Effector memory CD4-positive, alpha-beta T cell (primary cell): Measurements from ENCODE around the gene EPN2.
"Not testable (repeated sequence)": the region's sequence is repeated elsewhere in the genome, so short reads cannot be mapped to it uniquely, and the experiment has no call there.

Source experiments
- DNase-seq, 3 donors: peaks; one replicate each; pipeline ENCODE4 v3.0.0-alpha.2; 2020
- H3K27ac ChIP-seq: 2 replicates; pipeline ENCODE4 v1.7.0; 2013; ENCODE audit warnings: mild to moderate bottlenecking, low read length, moderate library complexity; ENCODE audit not compliant: insufficient read depth, poor library complexity, severe bottlenecking
- H3K27me3 ChIP-seq: replicated peaks from 2 replicates; pipeline ENCODE4 v1.7.0; 2013; ENCODE audit warnings: mild to moderate bottlenecking, low read length; ENCODE audit not compliant: insufficient read depth, control insufficient read depth, poor library complexity, severe bottlenecking
- H3K36me3 ChIP-seq: 2 replicates; pipeline ENCODE4 v1.7.0; 2013; ENCODE audit warnings: mild to moderate bottlenecking, low read length, moderate library complexity; ENCODE audit not compliant: control insufficient read depth, insufficient read depth
- H3K4me1 ChIP-seq: 2 replicates; pipeline ENCODE4 v1.7.0; 2013; ENCODE audit warnings: low read length, mild to moderate bottlenecking; ENCODE audit not compliant: control insufficient read depth, insufficient read depth, poor library complexity, severe bottlenecking
- H3K4me3 ChIP-seq: 2 replicates; pipeline ENCODE4 v1.7.0; 2013; ENCODE audit warnings: low read length, low read depth, mild to moderate bottlenecking; ENCODE audit not compliant: insufficient read depth, poor library complexity, severe bottlenecking
- H3K9me3 ChIP-seq: 2 replicates; pipeline ENCODE4 v1.7.0; 2013; ENCODE audit warnings: mild to moderate bottlenecking, low read length, moderate library complexity; ENCODE audit not compliant: control insufficient read depth

EPN2 gene

DNA sequence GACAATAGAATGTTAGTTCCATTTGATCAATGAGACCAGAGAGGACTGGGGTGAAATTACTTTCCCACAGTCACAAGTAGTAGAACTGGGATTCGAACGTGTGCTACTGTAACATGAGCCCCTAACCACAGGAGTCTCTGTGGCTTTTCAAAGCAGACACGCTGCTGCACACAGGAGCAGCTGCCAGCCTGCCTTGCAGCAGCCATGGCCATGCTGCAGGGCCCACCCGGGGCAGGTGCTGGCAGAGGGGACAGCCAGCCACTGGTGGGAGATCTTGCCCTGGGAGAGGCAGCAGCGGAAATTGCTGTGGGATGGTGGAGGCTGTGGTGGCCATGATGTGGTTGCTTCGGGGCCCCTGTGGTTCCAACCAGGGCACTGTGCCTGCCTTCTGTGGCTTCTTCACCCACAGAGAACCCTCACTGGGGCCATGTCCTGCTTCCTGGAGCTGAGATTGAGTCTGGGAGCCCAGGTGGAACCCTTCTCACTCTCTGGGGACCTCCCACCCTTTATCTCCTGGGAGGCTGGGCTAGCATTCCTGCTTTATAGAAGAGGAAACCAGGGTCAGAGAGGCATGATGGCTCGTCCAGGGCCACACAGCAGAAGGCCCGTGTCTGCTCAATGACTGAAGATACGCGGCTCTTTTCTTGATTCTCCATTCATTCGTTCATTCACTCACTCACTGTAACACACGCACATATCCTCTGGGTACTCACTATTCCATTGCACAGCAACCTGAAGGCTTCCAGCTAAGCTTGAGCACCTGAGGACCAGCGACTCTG is 20.8 kb upstream of the EPN2 start:
- H3K9me3 ChIP-seq, DNase-seq: not testable (repeated sequence)

DNA sequence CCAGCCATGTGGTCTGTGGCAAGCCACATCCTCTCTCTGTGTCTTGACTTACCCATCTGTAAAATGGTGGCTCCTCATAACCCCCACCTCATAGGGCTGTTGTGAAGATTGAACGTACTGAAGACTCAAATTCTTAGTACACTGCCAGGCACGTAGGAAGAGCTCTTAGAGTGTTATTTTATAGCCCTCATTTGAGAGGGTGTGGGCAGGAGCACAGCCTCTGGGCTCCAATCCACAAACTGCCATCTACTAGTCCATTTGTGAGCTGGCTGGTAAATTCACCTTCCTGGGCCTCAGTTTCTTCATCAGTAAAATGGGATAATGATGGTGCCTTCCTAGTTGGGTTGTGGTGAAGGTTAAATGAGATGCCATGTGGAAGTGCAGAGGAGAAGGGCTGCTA is 18.3 kb upstream of the EPN2 start:
- not testable (repeated sequence) for H3K27me3 ChIP-seq, H3K4me1 ChIP-seq, H3K27ac ChIP-seq, H3K9me3 ChIP-seq, H3K36me3 ChIP-seq, H3K4me3 ChIP-seq, DNase-seq

More for the DNA sequence above, 20.8 kb upstream of the EPN2 start:
- H3K4me3 ChIP-seq, H3K36me3 ChIP-seq, H3K27ac ChIP-seq, H3K27me3 ChIP-seq, H3K4me1 ChIP-seq: not testable (repeated sequence)

DNA sequence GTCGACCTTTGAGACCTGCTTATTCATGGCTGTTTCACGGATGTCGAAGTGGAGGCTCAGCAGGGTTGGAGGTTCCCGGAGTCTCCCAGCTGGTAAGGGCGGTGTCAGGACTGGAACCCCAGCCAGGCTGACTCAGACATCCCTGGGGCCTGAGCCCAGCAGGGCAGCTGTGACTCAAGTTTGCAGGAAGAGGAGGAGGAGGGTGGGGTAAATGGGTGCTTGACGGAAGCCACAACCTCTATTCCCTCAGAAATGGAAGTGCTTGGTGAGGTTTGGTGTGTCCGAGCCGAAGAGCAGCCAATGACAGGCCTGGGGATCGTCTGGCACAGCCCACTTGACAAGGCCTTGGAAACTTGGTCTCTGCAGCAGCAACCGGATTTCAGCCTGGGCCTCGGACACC is 17.8 kb upstream of the EPN2 start:
- not testable (repeated sequence) for H3K27me3 ChIP-seq, H3K9me3 ChIP-seq, DNase-seq, H3K36me3 ChIP-seq, H3K4me1 ChIP-seq, H3K27ac ChIP-seq, H3K4me3 ChIP-seq

DNA sequence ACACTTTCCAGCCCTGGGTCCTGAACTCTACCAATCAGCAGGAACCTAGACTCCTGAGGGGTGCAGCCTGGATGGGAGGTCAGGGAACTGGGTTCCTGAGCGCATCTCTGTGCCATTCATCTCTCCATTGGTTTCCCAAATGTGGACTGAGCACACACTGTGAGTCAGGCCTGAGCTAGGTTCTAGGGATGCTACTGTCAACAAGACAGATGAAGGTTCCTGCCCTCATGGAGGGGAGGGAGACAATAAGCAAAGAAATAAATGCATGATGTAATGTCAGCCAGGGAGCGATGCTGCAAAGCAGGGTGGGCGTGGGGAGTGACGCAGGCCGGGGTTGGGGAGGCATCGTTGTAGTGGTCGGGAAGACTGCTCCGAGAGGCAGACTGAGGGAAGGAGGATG is 17.0 kb upstream of the EPN2 start:
- not testable (repeated sequence) for H3K27me3 ChIP-seq, H3K36me3 ChIP-seq, H3K9me3 ChIP-seq, H3K27ac ChIP-seq, DNase-seq, H3K4me1 ChIP-seq, H3K4me3 ChIP-seq

DNA sequence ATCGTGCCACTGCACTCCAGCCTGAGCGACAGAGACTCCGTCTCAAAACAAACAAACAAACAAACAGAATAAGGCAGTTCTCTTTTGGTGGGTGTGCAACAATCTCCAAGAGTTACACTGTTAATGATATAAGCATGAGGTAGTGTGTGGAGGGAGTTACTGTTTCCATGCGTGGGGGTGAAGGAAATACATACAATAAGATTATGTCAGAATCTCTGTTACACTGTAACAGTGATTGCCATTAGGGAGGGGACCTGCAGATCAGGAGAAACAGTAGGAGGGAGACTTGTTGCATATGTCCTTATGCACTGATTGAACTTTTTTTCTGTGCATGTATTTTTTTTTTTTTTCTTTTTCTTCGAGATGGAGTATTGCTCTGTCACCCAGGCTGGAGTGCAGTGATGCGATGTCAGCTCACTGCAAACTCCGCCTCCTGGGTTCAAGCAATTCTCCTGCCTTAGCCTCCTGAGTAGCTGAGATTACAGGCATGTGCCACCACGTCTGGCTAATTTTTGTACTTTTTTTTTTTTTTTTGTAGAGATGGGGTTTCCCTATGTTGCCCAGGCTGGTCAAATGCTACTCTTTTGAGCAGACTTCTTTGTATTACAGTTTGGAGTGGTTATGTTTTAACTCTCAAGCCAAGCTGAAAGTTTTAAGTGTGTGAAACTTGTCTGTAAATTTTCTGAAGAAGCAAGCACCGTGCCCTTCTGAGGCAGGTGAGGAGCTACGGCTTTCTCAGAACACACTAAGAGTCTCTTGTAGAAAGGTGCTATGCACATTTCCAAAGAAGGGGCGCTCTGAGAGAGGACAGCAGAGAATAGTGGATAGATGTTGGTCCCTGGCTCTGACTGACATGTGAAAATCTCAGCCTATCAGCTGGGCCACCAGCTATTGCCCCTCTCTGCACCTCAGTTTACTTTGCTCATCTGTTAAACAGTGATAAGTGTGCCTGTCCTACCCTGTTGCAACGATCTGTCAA is 10.3 kb upstream of the EPN2 start:
- H3K27me3 ChIP-seq, H3K27ac ChIP-seq, H3K36me3 ChIP-seq, H3K4me1 ChIP-seq, H3K9me3 ChIP-seq, H3K4me3 ChIP-seq, DNase-seq: not testable (repeated sequence)

DNA sequence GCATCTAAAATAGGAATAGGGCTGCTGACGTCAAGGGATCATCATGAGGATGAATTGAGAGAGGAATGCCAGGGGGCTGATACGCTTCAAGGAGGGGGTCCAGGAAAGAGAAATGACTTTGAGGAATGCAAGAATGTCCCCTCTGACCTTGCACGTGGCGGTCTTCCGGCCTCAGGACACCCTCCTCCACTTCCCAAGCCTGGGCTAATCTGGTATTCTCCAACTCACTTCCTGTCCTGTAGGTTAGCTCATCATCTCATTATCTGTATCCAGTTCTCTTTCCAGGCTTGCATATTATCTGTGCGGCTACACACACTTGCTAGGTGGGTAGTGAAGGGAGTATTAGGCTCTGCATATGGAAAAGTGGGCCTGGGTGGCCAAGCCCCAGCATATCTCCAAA is 2.5 kb upstream of the EPN2 start:
- not testable (repeated sequence) for H3K27me3 ChIP-seq, H3K4me3 ChIP-seq, H3K4me1 ChIP-seq, H3K27ac ChIP-seq, H3K9me3 ChIP-seq, H3K36me3 ChIP-seq, DNase-seq

DNA sequence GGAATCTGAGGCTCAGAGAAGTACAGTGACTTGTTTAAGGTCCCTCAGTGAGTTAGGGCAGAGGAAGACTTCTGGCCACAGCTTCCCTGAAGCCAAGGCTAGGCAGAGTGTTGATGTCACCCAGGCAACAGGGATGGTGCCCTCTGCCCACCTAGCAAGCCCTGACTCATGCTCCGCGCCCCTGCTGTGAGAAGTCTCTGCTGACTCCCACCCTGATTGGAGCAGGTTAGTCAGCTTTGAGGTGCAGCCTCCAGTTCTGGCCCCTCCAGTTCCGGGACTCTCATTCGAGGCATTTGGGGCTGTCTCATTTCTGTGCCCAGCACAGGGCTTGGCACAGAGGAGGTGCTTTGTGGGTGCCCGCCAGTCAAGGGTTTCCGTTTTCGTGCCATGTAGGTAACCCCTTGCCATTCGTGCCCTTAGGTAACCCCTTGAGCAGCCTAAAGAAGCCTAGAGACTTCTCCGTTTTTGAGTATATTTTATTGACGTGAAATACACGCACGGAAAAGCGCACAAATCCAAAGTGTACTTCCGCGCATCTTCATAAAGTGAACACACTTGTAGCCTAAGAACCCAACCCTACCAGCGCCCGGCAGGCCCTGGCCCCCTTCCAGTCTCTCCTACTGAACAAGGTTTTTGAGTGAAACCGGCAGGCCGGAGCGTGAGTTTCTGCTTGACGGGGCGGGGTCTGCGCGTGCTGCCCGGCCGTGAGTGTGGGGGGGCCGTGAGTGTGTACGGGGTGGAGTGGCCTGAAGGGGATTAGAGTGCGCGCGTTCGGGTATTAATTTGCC is 621 bp upstream of the EPN2 start:
- H3K9me3 ChIP-seq, H3K27ac ChIP-seq, DNase-seq, H3K27me3 ChIP-seq, H3K4me3 ChIP-seq, H3K4me1 ChIP-seq, H3K36me3 ChIP-seq: not testable (repeated sequence)

DNA sequence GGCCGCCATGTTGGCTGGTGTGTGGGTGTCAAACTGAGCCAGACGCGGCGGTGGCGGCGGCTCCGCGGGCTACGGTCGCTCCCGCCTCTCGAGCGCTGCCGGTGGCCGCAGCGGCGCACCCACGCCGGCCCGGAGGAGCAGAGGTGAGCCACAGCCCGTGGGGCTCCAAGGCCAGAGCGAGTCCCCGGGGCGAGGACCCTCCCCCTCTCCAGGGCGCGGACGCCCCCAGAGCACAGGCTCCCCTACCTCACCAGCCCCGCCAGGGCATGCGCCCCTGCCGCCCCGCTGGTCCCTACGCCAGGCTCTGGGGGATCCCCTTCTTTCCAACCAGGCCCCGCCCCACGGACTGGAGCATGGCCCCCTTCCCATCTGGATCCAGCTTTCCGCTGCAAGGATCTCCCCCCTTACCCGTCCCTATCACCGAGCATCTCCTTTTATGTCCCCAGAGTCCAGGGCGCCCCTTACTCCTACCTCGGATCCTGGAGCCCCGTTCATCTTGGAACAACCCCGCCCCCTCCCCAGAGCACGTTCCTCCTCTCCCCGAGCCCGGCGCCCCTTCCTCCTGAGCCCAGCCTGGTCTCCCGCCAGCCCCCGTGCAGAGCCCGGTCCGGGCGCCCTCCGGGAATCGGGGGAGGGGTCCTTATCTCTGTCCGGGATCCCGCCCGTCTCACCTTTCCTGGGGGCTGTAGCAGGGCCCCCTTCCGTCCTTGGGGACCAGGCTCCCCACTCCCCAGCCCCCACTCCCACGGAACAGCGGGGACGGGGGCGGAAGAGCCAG is 412 bp downstream of the EPN2 start:
- no peaks in the 10 kb centered on the region for H3K36me3 ChIP-seq
- peak overlapping the region; percentile 32 for H3K27ac ChIP-seq
- H3K4me3 ChIP-seq: peak overlapping the region; percentile 91
- no peaks in the 10 kb centered on the region for H3K27me3 ChIP-seq
- peaks cover 8% of the 10 kb centered on the region for H3K4me1 ChIP-seq
- H3K9me3 ChIP-seq: no peaks in the 10 kb centered on the region
- DNase-seq: peak in 2 of 3 donors; percentile 2 to 17

DNA sequence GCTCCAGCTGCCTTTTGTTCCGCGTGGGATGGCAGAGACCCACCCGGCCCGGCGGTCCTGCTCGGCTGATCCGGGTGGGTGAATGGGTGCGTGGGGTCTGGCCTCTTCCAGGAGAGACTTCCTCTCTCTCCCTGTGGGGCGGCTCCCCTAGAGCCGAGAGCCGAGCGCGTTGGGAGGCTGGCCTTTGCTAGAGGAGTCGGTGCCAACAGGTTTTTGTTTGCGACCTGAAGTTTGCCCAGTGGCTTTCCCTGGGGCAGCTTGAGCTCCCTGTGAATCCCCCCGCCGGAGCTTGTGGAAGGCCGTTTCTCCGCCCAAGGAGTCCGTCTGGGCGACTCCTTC is 970 bp downstream of the EPN2 start:
- Histone ChIP-seq H3K27me3 (no peaks in the 10 kb centered on the region), H3K9me3 (no peaks in the 10 kb centered on the region)

More for the DNA sequence above, 970 bp downstream of the EPN2 start:
- DNase-seq: no peak
- Histone ChIP-seq H3K27ac (no peak overlapping the region), H3K36me3 (no peaks in the 10 kb centered on the region), H3K4me3 (peak overlapping the region; percentile 91), H3K4me1 (peaks cover 8% of the 10 kb centered on the region)
